IPS DF 6.9 (cell line): Measurements from ENCODE around the gene GPAT2.
"Not testable (repeated sequence)": the region's sequence is repeated elsewhere in the genome, so short reads cannot be mapped to it uniquely, and the experiment has no call there.

Experiments
- DNase-seq: peaks from one replicate; pipeline ENCODE4 v3.0.0-alpha.2; 2013; ENCODE audit warnings: low read depth, low spot score
- H3K27ac ChIP-seq: one replicate; pipeline ENCODE4 v1.5.1; 2013; ENCODE audit warnings: low read length, control low read depth
- H3K27me3 ChIP-seq: 2 replicates; pipeline ENCODE4 v1.6.1; 2013; ENCODE audit warnings: mild to moderate bottlenecking, low read length; ENCODE audit not compliant: control insufficient read depth, insufficient read depth
- H3K36me3 ChIP-seq: 2 replicates; pipeline ENCODE4 v1.6.1; 2013; ENCODE audit warnings: low read length; ENCODE audit not compliant: control insufficient read depth, insufficient read depth
- H3K4me1 ChIP-seq: 2 replicates; pipeline ENCODE4 v1.6.1; 2013; ENCODE audit warnings: low read length; ENCODE audit not compliant: control insufficient read depth, insufficient read depth
- H3K4me3 ChIP-seq: 2 replicates; pipeline ENCODE4 v1.5.1; 2013; ENCODE audit warnings: mild to moderate bottlenecking, low read length
- H3K9me3 ChIP-seq: 2 replicates; pipeline ENCODE4 v1.6.1; 2013; ENCODE audit warnings: low read length, inconsistent platforms; ENCODE audit not compliant: control insufficient read depth, insufficient read depth
- WGBS: extraction: QIAGEN DNeasy Blood & Tissue Kit; methylation state at CpG from one replicate; pipeline ENCODE4 v1.1.7; 2013; ENCODE audit warnings: mixed read lengths, missing lambda C conversion rate; ENCODE audit not compliant: insufficient read length, insufficient coverage; 5-methylcytosine and 5-hydroxymethylcytosine counted together

Gene GPAT2

DNA sequence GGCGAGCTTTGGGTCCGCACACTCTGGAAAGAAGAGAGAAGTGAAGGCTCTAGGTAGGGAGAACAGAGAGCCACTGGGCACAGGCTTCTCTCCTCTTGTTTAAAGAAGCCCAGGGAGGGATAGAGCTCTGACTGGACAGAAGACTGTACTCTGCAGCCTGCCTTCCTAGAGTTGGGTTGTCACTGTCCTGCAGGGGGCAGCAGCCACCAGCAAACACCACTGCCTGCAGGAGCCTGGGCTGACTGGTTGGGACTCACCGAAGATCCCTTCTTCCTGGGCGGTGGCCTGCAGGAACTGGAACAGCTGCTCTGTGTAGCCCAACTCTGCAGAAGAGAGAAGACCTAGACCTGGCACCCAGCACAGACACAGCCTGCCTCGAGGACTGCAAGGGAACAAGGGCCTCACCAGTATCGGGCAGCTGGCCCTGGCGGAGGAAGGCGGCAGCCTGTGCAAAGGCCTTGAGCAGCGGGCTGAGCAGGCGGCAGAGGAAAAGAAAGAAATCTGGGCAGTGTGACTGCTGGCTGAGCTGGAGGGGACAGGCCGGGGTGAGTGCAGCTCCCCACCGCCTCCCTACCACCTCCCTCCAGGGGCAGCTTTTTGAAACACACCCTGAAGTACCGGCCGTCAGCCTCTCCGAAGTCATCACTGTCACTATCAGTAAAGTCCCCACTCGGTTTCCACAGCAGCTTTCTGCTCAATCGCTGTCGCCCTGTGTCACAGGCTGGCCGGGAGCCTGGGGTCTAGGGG is 11.8 kb downstream of the GPAT2 start:
- not testable (repeated sequence) for H3K4me3 ChIP-seq, H3K4me1 ChIP-seq, H3K36me3 ChIP-seq, H3K9me3 ChIP-seq, H3K27me3 ChIP-seq, H3K27ac ChIP-seq
- peak; percentile 55 for DNase-seq
- WGBS: no CpG with 5 or more reads among the region's 19 CpGs

DNA sequence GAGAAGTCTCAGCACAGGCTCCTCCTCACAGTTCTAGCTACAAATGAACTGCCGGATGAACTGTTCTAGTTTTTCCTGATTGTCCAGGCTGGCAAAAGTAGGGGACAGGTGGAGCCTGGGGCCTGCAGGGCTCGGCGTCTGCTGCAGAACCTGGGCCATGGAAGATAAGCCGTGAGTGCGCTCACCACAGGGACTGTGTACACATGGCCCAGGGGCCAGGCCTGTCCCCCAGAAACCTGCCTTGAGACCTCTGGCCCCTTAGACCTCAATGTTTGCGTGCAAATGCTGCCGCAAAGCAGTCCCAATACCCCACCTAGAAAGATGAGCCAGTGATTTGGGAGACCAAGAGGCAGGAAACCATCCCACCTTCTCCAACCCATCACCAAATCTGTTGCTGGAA is 12.6 kb downstream of the GPAT2 start:
- H3K9me3 ChIP-seq, H3K4me3 ChIP-seq, H3K27ac ChIP-seq, DNase-seq, H3K36me3 ChIP-seq, H3K27me3 ChIP-seq, H3K4me1 ChIP-seq: not testable (repeated sequence)
- no CpG with 5 or more reads among the region's 7 CpGs for WGBS

DNA sequence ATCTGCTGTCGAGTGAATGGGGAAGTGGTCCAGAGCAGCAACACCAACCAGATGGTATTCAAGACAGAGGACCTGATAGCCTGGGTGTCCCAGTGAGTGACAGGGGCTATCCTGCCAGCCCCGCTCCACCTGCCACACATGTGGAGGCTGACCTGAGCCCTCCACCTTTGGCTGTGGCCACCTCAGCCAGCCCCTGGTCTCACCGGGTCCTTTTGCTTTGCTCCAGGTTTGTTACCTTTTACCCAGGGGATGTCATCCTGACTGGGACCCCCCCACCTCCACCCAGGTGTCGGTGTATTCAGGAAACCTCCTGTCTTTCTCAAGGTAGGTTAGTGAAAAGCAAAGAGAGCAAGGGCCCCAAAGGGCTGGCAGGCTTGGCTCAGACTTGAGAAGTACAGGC is 13.6 kb downstream of the GPAT2 start:
- not testable (repeated sequence) for H3K9me3 ChIP-seq, H3K27ac ChIP-seq, H3K4me1 ChIP-seq, H3K27me3 ChIP-seq, H3K36me3 ChIP-seq, DNase-seq, H3K4me3 ChIP-seq
- WGBS: no CpG with 5 or more reads among the region's 4 CpGs

DNA sequence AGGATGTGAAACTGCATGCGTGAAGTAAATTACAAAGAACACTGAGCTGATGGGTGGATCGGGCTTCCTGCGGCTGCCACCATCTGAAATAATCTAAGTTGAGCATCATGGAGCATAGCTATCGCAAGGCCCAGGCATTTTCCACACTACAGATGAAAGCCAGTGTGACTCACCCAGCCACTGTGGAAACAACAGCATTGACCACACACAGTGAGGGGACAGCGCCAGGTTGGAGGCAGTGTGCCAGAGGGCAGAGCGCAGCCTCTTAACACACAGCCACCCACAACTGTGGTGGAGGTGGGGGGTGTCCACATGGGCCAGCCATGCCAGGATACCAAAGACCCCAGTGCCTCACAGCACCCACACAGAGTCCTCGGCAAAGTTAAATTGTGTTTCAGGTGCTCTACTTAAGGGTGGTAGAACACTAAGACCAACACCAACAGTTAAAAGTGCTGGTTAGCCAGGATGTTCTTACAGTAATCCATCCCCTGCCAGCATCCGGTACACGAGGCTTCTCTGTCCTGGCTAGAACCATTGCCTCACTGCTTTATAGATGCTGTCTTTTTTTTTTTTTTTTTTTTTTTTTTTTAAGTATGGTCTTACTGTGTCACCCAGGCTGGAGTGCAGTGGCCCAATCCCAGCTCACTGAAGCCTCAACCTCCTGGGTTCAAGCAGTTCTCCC is 14.7 kb downstream of the GPAT2 start:
- H3K4me1 ChIP-seq, H3K4me3 ChIP-seq, H3K36me3 ChIP-seq, H3K9me3 ChIP-seq, H3K27ac ChIP-seq, H3K27me3 ChIP-seq, DNase-seq: not testable (repeated sequence)
- WGBS: no CpG with 5 or more reads among the region's 9 CpGs

DNA sequence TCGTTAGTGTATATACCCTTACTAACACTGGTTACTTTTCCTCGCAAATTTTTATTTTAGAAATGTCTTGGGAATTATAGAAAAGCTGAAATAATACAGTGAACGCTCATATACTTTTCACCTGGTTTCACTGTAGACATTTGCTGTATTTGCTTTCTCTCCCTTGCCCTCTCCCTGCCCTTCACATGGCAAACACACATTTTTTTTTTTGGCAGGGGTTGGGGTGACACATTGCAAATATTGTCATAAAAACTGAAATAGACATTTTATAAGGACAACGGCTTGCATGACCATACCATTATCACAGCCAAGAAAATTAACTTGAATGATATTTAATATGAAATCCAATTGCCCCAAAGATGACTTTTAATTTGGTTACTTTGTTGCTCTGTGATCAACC is 18.4 kb downstream of the GPAT2 start:
- not testable (repeated sequence) for H3K27ac ChIP-seq, H3K9me3 ChIP-seq, H3K27me3 ChIP-seq, H3K4me1 ChIP-seq, H3K4me3 ChIP-seq, DNase-seq, H3K36me3 ChIP-seq
- no CpG with 5 or more reads among the region's 4 CpGs for WGBS

DNA sequence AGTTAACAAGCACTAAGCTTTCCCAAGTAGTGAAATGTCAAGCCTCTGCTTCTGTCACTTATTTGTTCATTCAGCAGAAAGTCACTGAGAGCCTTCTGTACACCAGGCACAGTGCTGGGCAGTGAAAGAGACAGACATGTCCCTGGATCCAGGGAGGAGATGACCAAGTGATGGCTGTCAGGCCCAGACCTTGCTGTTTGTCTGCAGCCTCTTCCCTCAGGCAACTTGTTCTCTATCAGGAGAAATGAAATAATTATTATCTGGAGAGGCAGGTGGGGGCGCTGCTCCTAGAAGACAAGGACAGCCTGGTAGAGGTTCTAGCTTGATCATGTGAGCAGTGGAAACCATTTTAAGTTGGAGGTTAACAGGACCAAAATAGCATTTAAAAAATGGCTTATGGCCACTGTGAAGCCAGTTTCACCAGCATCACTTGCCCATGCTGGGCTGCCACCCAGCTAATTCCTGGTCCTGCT is 21.9 kb downstream of the GPAT2 start:
- not testable (repeated sequence) for DNase-seq, H3K4me3 ChIP-seq, H3K27ac ChIP-seq, H3K27me3 ChIP-seq, H3K36me3 ChIP-seq, H3K4me1 ChIP-seq, H3K9me3 ChIP-seq
- no CpG with 5 or more reads among the region's 1 CpG for WGBS

DNA sequence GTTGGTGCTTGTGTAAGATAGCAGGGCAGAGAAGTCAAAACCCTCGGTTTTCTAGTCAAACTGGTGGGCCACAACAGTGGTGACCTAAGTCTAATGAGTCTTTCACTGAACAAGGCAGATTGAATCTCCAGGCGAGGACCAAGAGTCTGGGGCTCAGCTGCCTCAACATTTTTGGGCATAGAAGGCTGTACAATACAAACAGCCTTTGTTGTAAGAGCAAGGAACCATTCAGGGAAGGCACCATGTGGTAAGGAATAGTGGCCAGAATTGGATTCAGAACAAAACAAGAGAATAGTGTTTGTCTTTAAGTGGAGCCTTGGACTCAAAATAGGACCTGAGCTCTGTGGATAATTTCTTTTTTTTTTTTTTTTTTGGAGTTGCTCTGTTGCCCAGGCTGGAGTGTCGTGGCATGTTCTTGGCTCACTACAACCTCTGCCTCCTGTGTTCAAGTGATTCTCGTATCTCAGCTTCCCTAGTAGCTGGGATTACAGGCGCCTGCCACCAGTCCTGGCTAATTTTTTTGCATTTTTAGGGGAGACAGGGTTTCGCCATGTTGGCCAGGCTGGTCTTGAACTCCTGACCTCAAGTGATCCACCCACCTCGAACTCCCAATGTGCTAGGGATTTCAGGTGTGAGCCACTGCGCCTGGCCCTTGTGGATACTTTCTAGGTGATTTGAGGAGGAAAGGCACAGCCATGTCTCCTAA is 22.5 kb downstream of the GPAT2 start:
- not testable (repeated sequence) for H3K36me3 ChIP-seq, H3K27ac ChIP-seq, H3K4me3 ChIP-seq, H3K27me3 ChIP-seq, H3K9me3 ChIP-seq, H3K4me1 ChIP-seq, DNase-seq
- no CpG with 5 or more reads among the region's 8 CpGs for WGBS

DNA sequence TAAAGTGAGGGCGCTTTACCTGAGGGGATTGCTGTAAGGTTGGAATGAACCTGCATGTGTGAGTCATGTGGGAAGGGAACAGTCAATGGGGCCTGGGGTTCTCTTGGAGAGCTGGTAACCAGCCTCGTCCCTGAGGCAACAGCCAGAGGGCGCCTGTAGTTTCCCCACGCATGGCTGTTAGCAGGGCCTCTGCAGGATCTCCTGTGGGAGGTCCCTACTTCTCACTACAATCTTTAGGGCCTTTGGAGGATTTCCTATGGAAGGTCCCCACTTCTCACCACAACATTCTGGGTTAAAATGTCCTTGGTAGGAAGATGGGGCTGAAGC is 23.6 kb downstream of the GPAT2 start:
- peak overlapping the region; percentile 37; the same call in 1 of the 2 replicates for H3K4me3 ChIP-seq
- H3K4me1 ChIP-seq, H3K36me3 ChIP-seq, H3K9me3 ChIP-seq, H3K27me3 ChIP-seq, H3K27ac ChIP-seq, DNase-seq: not testable (repeated sequence)
- WGBS: no CpG with 5 or more reads among the region's 4 CpGs

DNA sequence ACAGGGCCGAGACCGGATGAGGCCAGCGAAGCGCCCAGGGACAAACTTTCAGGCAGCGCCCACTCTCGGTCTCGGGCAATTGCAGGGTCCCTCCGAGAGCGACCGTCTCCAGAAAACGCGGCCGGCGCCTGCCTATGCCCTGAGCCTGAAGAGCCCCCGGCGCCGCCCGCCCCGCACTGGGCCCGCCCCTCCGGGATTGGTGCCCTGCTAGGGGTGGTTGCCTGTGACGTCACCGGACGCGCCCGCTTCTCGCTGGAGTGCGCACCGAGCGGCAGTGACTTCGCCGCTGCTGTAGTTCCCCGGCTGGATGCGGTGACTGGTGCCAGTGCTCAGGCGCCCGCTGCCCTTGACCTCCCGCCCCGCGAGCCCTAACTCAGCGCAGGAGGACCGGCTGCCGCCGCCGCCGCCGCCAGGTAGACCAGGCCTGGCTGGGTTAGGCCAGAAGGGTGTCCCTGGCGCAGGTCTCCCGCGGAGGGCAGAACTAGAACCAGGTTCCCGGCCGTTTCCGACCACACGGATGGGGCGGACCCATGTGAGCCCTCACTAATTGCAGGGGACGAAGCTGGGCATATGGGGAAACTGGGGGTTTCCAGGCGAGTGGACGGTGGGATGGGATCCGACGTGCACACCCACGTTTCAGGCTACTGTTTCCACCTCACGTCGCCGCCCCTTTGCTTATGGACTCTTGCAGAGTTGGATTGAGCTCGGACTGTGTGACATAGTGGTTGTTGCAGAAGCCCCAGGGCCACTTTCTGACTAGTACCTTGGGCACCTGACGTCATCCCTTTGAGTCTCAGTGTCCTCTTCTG is 24.2 kb downstream of the GPAT2 start:
- peak overlapping the region; percentile 47; the same call in 1 of the 2 replicates for H3K4me3 ChIP-seq
- no CpG with 5 or more reads among the region's 65 CpGs for WGBS
- H3K27me3 ChIP-seq, H3K36me3 ChIP-seq, H3K27ac ChIP-seq, H3K9me3 ChIP-seq, H3K4me1 ChIP-seq: not testable (repeated sequence)
- DNase-seq: peak; percentile 41

DNA sequence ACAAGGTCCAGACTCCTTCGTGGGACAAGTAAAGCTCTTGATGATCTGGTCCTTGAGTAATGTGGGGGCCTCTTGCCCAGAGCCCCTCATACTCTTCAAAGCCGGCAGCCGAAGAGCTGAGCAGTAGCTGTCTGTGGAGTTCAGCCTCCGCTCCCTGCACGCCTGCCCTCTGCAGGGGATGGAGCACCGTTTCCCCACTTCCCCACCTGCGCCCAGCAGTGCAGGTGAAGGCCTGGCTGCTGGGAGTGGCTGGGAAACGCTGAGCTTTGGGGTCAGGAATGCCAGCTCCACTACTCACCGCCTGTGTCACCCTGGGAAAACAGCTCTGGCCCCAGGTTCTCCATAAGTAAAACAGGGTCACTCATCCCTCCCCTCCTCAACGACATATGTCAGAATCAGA is 24.9 kb downstream of the GPAT2 start:
- not testable (repeated sequence) for H3K36me3 ChIP-seq, H3K4me1 ChIP-seq, H3K27ac ChIP-seq, H3K9me3 ChIP-seq, H3K27me3 ChIP-seq, DNase-seq
- peak overlapping the region; percentile 47; the same call in 1 of the 2 replicates for H3K4me3 ChIP-seq
- no CpG with 5 or more reads among the region's 10 CpGs for WGBS
